ENCODE measurements around the gene AZU1. TPM values are rescaled to one million over a fixed set of nuclear protein-coding genes. Genes with fewer than 3 reads are reported as not detected.
A peak's percentile ranks its signal among the peaks of the same experiment; 100 is the strongest.

AZU1 gene
- total RNA-seq, 1 donor from 2014 or later = not detected

GRCh38 chr19:855566-856120 lies 28.0 kb downstream of the AZU1 start:
- no peak for ATAC-seq

GRCh38 chr19:858284-858683 lies 30.6 kb downstream of the AZU1 start:
- no peak for ATAC-seq

GRCh38 chr19:858868-859843 lies 31.5 kb downstream of the AZU1 start, which contains the start of gene CFD:
Gene CFD (plus strand): TSS chr19:859664. CDS start chr19:859690, 26 bp downstream.
- ATAC-seq = peak; percentile 21

- no peak for ATAC-seq
These were observed 33.6 kb downstream of the AZU1 start for GRCh38 chr19:861141-861755.

GRCh38 chr19:861756-862580 lies 34.3 kb downstream of the AZU1 start:
- peak; percentile 54 for ATAC-seq

- peak; percentile 40 for ATAC-seq
These were observed 35.1 kb downstream of the AZU1 start for GRCh38 chr19:862581-863314.

- ATAC-seq = no peak
These were observed 35.6 kb downstream of the AZU1 start for GRCh38 chr19:863315-863620.

- no peak for ATAC-seq
These were observed 39.2 kb downstream of the AZU1 start for GRCh38 chr19:866769-867300.

- ATAC-seq = no peak
These were observed 39.7 kb downstream of the AZU1 start for GRCh38 chr19:867301-867793.

GRCh38 chr19:867855-868457 lies 40.3 kb downstream of the AZU1 start:
- ATAC-seq = no peak

- no peak for ATAC-seq
These were observed 41.0 kb downstream of the AZU1 start for GRCh38 chr19:868458-869244.

GRCh38 chr19:869245-870177 lies 41.9 kb downstream of the AZU1 start:
- ATAC-seq = peak; percentile 30

- ATAC-seq = no peak
These were observed 42.7 kb downstream of the AZU1 start for GRCh38 chr19:870314-870713.

GRCh38 chr19:870963-871401 lies 43.3 kb downstream of the AZU1 start:
- ATAC-seq = no peak

GRCh38 chr19:871446-872265 lies 44.0 kb downstream of the AZU1 start:
- ATAC-seq = no peak

GRCh38 chr19:872266-872951 lies 44.8 kb downstream of the AZU1 start:
- ATAC-seq = peak; percentile 37

GRCh38 chr19:873084-873483 lies 45.4 kb downstream of the AZU1 start:
- peak; percentile 15 for ATAC-seq

Measured in esophagus mucosa (tissue), 1 donor.